Measurements from ENCODE around the gene RASAL2.
"Not testable (repeated sequence)": the region's sequence is repeated elsewhere in the genome, so short reads cannot be mapped to it uniquely, and the experiment has no call there.

RASAL2 gene

DNA sequence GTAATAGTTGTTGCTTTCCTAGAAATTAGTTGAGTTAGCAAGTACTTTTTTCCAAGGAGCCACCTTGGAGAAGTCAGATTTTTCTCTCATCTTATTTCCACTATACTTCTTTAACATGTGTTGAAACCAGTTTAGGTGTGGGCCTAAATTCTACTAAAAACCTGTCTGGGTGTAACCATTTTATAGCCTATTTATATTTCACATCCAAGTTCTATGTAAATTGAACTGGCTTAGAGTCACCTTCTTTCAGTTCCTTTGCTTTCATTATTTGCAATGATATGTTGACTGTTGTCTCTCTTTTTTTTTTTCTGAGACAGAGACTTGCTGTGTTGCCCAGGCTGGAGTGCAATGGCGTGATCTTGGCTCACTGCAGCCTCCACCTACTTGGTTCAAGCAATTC, 207.2 kb downstream of the RASAL2 start:
- DNase-seq = no peak

DNA sequence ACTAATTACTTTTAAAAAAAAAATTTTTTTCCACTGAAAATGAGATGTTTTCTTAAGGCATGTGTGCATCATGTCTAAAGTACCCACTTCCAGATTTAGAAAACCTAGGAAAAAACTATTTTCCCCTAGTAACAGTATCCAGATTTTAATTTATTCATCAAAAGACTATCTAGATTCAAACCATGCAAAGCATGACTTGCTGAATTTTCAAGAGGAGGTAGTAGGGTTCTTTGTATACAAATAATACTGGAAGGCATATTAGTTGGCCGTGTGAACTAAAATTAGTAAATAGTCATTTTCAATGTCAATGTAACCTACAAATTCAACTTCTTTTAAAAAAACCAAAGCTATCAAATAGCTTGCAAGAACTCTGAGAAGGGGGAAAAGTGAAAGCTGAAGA, 213.4 kb downstream of the RASAL2 start:
- DNase-seq = no peak

GRCh38 chr1:178308438-178308837, 214.5 kb downstream of the RASAL2 start:
- no peak for DNase-seq

- no peak for DNase-seq
These were observed 216.8 kb downstream of the RASAL2 start for GRCh38 chr1:178310685-178311105.

- DNase-seq = no peak
These were observed 217.3 kb downstream of the RASAL2 start for GRCh38 chr1:178311164-178311563.

GRCh38 chr1:178320280-178320982, 226.5 kb downstream of the RASAL2 start:
- not testable (repeated sequence) for DNase-seq

DNA sequence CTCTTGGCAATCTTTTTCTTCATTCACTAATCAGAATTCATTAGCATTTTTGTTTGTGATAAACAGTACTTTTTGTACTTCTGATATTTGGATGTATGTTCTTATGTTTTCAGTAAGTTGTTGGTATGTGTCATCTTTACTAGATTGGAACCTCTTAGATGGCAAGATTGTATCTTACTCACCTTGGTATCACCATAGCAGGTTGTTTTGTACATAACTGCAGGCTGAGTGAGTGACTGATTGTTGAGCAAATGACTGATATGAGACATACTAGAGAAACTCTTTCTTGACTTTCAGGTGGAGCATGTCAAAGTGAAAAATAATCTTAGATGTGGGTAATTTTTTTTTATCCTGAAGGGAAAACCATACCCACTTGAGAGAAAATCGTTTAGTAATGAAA, 229.2 kb downstream of the RASAL2 start:
- no peak for DNase-seq

DNA sequence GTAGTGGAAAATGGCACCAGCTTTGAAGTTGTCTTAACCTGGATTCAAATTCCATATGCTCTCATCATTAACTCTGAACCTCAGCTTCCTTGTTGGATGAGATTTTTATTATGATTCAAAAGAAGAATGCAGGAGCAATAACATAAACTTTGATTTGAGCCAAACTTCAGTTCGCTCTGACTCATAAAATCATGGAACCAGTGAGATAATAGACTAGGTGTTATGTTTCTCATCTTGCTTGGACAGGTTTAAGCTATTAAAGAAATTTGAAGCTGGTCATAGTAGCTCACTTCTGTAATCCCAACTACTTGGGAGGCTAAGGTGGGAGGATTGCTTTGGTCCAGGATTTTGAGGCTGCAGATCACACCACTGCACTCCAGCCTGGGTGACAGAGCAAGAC, 230.1 kb downstream of the RASAL2 start:
- no peak for DNase-seq

DNA sequence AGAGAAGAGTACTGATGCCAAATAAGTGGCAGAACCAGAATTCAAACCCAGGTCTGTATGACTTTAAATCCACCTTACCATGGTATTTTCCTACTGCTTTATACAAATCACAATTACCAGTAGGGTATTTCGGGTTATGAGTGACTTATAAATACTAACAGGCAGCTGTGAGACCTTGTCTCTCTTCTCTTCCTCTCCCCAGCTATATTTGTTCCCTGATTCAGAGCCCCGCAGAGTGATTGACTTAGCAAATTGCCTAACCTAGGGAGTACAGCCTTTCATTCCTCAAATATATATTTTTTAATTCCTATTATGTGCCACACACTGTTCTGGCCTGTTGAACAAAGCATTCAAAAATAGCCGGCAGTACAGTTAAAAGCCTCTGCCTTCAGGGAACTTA, 234.8 kb downstream of the RASAL2 start:
- DNase-seq = no peak

- no peak for DNase-seq
These were observed 236.2 kb downstream of the RASAL2 start for GRCh38 chr1:178330153-178330552.

GRCh38 chr1:178330848-178331497, 237.1 kb downstream of the RASAL2 start:
- no peak for DNase-seq

GRCh38 chr1:178335426-178335825, 241.5 kb downstream of the RASAL2 start:
- no peak for DNase-seq

GRCh38 chr1:178337091-178337706, 243.3 kb downstream of the RASAL2 start:
- no peak for DNase-seq

DNA sequence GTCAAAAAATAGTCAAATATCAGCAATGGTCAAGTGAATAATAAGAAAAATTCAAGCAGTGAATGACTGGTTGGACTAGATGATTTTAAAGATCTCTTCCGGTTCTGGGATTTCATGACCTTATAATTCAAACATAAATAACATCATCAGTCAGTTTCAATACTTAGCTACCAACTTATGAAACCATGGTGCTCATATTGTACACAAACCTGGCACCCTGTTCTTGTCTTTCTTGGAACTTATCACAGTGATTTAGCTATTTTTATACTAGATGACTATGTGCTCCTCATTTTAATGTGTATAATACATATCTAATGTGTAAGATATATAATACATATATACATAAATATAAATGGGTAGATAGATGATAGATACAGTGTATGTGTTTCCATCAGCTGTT, 245.9 kb downstream of the RASAL2 start:
- DNase-seq = no peak

GRCh38 chr1:178341261-178341956, 247.5 kb downstream of the RASAL2 start:
- DNase-seq = no peak

DNA sequence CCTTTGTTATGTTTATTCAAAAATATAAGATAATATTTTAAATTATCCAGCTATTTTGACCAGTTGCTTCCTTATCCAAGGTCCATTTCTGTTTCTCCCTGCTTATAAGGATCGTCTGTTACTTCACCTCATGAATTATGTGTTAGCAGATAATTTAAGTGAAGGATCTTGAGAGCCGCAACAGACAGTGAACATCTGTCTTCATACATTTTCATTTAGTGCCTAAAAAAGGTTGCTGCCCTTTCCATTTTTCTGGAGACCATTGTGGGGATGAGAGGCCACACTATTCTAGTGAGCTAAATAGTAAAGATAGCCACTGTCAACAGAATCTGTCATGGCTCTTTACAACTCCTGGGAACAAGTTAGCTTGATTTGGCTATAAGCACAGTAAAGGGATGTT, 248.8 kb downstream of the RASAL2 start:
- DNase-seq = no peak

- DNase-seq = no peak
These were observed 250.7 kb downstream of the RASAL2 start for GRCh38 chr1:178344513-178345091.

DNA sequence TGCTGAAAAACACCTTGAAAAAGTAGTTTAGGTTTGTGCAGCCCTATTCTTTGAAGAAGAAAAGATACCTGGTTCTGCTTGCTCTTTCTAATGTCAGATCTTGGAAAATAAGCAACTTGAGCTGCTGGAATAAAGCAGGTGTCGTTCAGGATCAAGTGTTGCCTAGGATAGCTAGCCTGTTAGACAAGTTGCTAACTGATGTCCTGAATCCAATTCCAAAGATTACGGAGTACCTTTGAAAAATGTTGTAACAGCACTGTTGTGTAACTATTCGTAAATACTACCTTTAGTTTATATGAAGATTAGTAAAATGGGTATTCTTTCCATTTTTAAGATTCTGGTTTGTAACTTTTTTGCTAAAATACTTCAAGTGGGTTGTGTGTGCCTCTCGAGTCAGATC, 251.3 kb downstream of the RASAL2 start:
- DNase-seq = no peak

DNA sequence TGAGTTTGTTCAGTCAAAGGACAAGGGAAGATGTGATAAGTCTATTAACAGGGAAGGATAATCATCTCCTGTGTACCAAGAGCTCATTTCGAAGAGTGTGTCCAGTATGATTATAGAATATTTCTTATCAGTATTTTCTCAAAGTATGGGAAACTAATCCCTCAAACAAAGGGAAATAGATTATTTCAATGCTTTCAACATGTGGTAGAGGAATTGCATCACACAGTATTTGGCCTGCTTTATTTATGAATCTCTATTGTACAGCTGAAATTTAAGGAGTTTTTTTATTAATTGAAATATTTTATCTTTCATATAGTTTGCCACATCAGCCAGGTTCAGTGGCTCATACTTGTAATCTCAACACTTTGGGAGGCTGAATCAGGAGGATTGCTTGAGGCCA, 251.9 kb downstream of the RASAL2 start:
- DNase-seq = no peak

GRCh38 chr1:178349801-178350200, 255.9 kb downstream of the RASAL2 start:
- no peak for DNase-seq

- not testable (repeated sequence) for DNase-seq
These were observed 258.0 kb downstream of the RASAL2 start for GRCh38 chr1:178351911-178352310.

GRCh38 chr1:178352790-178353416, 259.0 kb downstream of the RASAL2 start:
- no peak for DNase-seq

DNA sequence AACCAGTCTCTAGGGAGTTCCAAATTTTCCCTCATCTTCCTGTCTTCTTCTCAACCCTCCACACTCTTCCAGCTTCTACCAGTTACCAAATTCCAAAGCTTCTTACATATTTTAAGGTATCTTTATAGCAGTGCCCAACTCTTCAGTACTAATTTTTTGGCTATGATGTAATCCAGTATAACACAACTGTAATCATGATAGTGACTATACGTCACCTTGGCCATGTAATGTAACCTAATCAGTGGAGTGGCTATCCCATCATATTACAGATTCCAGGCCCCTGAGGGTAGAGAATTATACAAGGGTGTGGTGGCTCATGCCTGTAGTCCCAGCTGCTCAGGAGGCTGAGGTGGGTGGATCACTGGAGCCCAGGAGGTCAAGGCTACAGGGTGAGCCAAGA, 259.6 kb downstream of the RASAL2 start:
- DNase-seq = no peak

Measured in activated CD8-positive, alpha-beta memory T cell treated with anti-CD3 and anti-CD28 coated beads for 24 hours (primary cell).